ENCODE results near the gene DPY19L2. TPM values are rescaled to one million over a fixed set of nuclear protein-coding genes. Genes with fewer than 3 reads are reported as not detected.

The DPY19L2 gene
- 6.8 and 13.6 TPM in 2 replicates for total RNA-seq

DNA sequence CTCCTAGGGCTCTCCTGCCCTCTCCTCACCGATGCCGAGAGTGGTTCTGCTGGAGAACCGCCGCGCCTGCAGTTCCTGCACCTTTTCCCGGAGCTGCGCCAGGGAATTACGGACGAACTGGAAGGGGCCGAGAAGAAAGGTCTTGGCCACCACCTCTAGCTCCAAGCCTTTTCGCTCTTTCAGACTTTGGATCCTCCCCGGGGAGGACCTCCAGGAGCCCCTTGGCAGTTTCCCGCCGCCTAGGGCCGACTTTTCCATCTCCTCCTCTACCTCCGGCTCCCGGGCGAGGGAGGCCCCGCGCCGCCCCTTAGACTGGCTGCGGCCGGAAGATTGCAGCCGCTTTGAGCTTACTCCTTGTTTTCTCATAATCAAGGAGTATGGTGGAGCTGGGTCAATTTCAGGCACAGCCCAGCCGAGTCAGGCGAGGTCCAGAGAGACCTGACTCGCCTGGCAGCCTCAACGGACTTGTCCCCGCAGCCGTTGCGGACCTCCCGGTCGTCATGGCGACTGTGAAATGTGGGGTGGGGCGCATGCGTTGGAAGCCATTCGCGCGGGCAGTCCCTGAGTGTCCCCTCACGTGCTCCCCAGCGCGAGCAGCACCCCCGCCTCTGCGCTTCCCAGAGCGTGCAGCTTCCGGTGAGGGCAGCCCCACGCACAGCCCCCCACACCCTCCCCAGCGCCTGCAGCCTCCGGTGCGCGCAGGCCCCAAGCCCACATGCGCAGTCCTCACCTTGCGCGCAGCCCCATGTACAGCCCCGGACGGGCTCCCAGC lies at the start of gene DPY19L2:
Gene DPY19L2 (minus strand): TSS at position 466 of the 772 bp plus-strand sequence. CDS start 100 bp downstream, at position 366.

Other genes starting within 250 kb of the DPY19L2 start
- gene RXYLT1, start 111.4 kb upstream of the DPY19L2 start, total RNA-seq, result 14.9 and 16.6 TPM in 2 replicates
- gene SRGAP1, start 176.2 kb upstream of the DPY19L2 start, total RNA-seq, result 23.7 and 26.7 TPM in 2 replicates